H9 (cell line): ENCODE data around the gene JAML. TPM values are rescaled to one million over a fixed set of nuclear protein-coding genes. Genes with fewer than 3 reads are reported as not detected.

Source experiments
- DNase-seq: peaks from one replicate; pipeline ENCODE4 v3.0.0-alpha.2; 2017
- H2AFZ ChIP-seq: one replicate; pipeline ENCODE4 v1.6.1; 2013; ENCODE audit warnings: mild to moderate bottlenecking, low read length, control low read depth, moderate library complexity
- H2AK5ac ChIP-seq: 2 replicates; pipeline ENCODE4 v1.6.1; 2013; ENCODE audit warnings: low read length, control low read depth, mixed read lengths; ENCODE audit not compliant: insufficient read length
- H2BK120ac ChIP-seq: one replicate; pipeline ENCODE4 v1.6.1; 2013; ENCODE audit warnings: low read depth, mild to moderate bottlenecking, low read length, control low read depth, inconsistent platforms; ENCODE audit not compliant: poor library complexity, severe bottlenecking
- H2BK12ac ChIP-seq: 2 replicates; pipeline ENCODE4 v1.6.1; 2013; ENCODE audit warnings: low read length, control low read depth, mixed read lengths, low read depth; ENCODE audit not compliant: insufficient read length
- H2BK15ac ChIP-seq: 2 replicates; pipeline ENCODE4 v1.6.1; 2013; ENCODE audit warnings: low read depth, low read length, control low read depth
- H2BK20ac ChIP-seq: one replicate; pipeline ENCODE4 v1.6.1; 2013; ENCODE audit warnings: low read depth, mild to moderate bottlenecking, low read length, control low read depth, inconsistent platforms; ENCODE audit not compliant: poor library complexity, severe bottlenecking
- H2BK5ac ChIP-seq: 2 replicates; pipeline ENCODE4 v1.6.1; 2013; ENCODE audit warnings: low read length, control low read depth, mixed read lengths; ENCODE audit not compliant: insufficient read length
- H3K14ac ChIP-seq: 2 replicates; pipeline ENCODE4 v1.6.1; 2013; ENCODE audit warnings: low read length, control low read depth; ENCODE audit not compliant: insufficient read depth
- H3K18ac ChIP-seq: 2 replicates; pipeline ENCODE4 v1.6.1; 2013; ENCODE audit warnings: low read depth, mild to moderate bottlenecking, mixed read lengths, low read length, control low read depth; ENCODE audit not compliant: insufficient read length
- H3K23ac ChIP-seq: 2 replicates; pipeline ENCODE4 v1.6.1; 2013; ENCODE audit warnings: low read length, control low read depth, mixed read lengths, low read depth; ENCODE audit not compliant: insufficient read length
- H3K23me2 ChIP-seq: 2 replicates; pipeline ENCODE4 v1.6.1; 2013; ENCODE audit warnings: low read depth, mild to moderate bottlenecking, mixed read lengths, low read length, control low read depth; ENCODE audit not compliant: insufficient read length, poor library complexity, severe bottlenecking
- H3K27ac ChIP-seq: 2 replicates; pipeline ENCODE4 v1.5.1; 2013; ENCODE audit warnings: low read length, control low read depth, mixed read lengths, low read depth; ENCODE audit not compliant: insufficient read length
- H3K27me3 ChIP-seq: 2 replicates; pipeline ENCODE4 v1.6.1; 2013; ENCODE audit warnings: low read length, control low read depth, inconsistent platforms; ENCODE audit not compliant: insufficient read depth
- H3K4ac ChIP-seq: 2 replicates; pipeline ENCODE4 v1.6.1; 2013; ENCODE audit warnings: low read depth, mild to moderate bottlenecking, control low read depth, inconsistent platforms, low read length, moderate library complexity
- H3K4me1 ChIP-seq: 2 replicates; pipeline ENCODE4 v1.6.1; 2013; ENCODE audit warnings: low read length, control low read depth, inconsistent platforms; ENCODE audit not compliant: insufficient read depth
- H3K4me2 ChIP-seq: 2 replicates; pipeline ENCODE4 v1.6.1; 2013; ENCODE audit warnings: low read length, control low read depth, mixed read lengths; ENCODE audit not compliant: insufficient read length, insufficient read depth
- H3K56ac ChIP-seq: 2 replicates; pipeline ENCODE4 v1.6.1; 2013; ENCODE audit warnings: low read depth, mild to moderate bottlenecking, mixed read lengths, low read length, control low read depth; ENCODE audit not compliant: insufficient read length
- H3K79me1 ChIP-seq: 2 replicates; pipeline ENCODE4 v1.6.1; 2013; ENCODE audit warnings: low read depth, mild to moderate bottlenecking, moderate library complexity, low read length, control low read depth, inconsistent platforms; ENCODE audit not compliant: insufficient read depth, poor library complexity, severe bottlenecking
- H3K79me2 ChIP-seq: 2 replicates; pipeline ENCODE4 v1.6.1; 2013; ENCODE audit warnings: low read length, control low read depth, inconsistent platforms; ENCODE audit not compliant: insufficient read depth
- H3K9ac ChIP-seq: 2 replicates; pipeline ENCODE4 v1.6.1; 2013; ENCODE audit warnings: low read length, control low read depth, mixed read lengths; ENCODE audit not compliant: insufficient read length; ENCODE audit errors: extremely low read depth
- H3K9me3 ChIP-seq: one replicate; pipeline ENCODE4 v1.6.1; 2013; ENCODE audit warnings: low read depth, low read length, inconsistent platforms; ENCODE audit not compliant: control insufficient read depth
- H3T11ph ChIP-seq: one replicate; pipeline ENCODE4 v1.6.1; 2013; ENCODE audit warnings: mild to moderate bottlenecking, low read length, control low read depth, inconsistent platforms
- H4K20me1 ChIP-seq: one replicate; pipeline ENCODE4 v1.6.1; 2013; ENCODE audit not compliant: control insufficient read depth, insufficient read length, insufficient read depth
- H4K5ac ChIP-seq: 2 replicates; pipeline ENCODE4 v1.6.1; 2013; ENCODE audit warnings: low read depth, mild to moderate bottlenecking, mixed read lengths, low read length, control low read depth; ENCODE audit not compliant: insufficient read length
- H4K8ac ChIP-seq: replicated peaks from 2 replicates; pipeline ENCODE4 v1.6.1; 2013; ENCODE audit warnings: low read length, control low read depth, mixed read lengths, low read depth; ENCODE audit not compliant: insufficient read length
- H4K91ac ChIP-seq: 2 replicates; pipeline ENCODE4 v1.6.1; 2013; ENCODE audit warnings: low read depth, mild to moderate bottlenecking, moderate library complexity, mixed read lengths, low read length, control low read depth; ENCODE audit not compliant: insufficient read length
- H3K27ac Mint-ChIP-seq, 3 experiments: 2 replicates in 2 of 3; 3 replicates in 1 of 3; pipeline ENCODE4 v1.8.0; 2020 to 2021; ENCODE audit warnings: mixed read lengths in 3 of 3, mild to moderate bottlenecking in 1 of 3, moderate library complexity in 1 of 3
- H3K27me3 Mint-ChIP-seq: 2 replicates; pipeline ENCODE4 v1.8.0; 2021; ENCODE audit warnings: low read depth, mild to moderate bottlenecking, moderate library complexity, mixed read lengths
- H3K36me3 Mint-ChIP-seq, 3 experiments: 2 replicates in 2 of 3; 3 replicates in 1 of 3; pipeline ENCODE4 v1.8.0; 2020 to 2021; ENCODE audit warnings: low read depth in 3 of 3, mixed read lengths in 3 of 3; ENCODE audit not compliant: insufficient read depth in 1 of 3
- H3K4me1 Mint-ChIP-seq, 2 experiments: 2 replicates each; pipeline ENCODE4 v1.8.0; 2020; ENCODE audit warnings: mixed read lengths in 2 of 2
- H3K4me3 Mint-ChIP-seq, 2 experiments: 2 replicates in 1 of 2; 3 replicates in 1 of 2; pipeline ENCODE4 v1.8.0; 2020 to 2021; ENCODE audit warnings: mild to moderate bottlenecking in 2 of 2, mixed read lengths in 2 of 2, moderate library complexity in 1 of 2
- H3K9me3 Mint-ChIP-seq, 2 experiments: 2 replicates in 1 of 2; 3 replicates in 1 of 2; pipeline ENCODE4 v1.8.0; 2020; ENCODE audit warnings: mild to moderate bottlenecking in 2 of 2, mixed read lengths in 2 of 2, moderate library complexity in 1 of 2
- WGBS: extraction: QIAGEN DNeasy Blood & Tissue Kit; methylation state at CpG from one replicate; pipeline ENCODE4 v1.1.7; 2013; ENCODE audit warnings: missing lambda C conversion rate, low lambda C conversion rate, mixed read lengths; ENCODE audit not compliant: insufficient read length; ENCODE audit errors: extremely low coverage; 5-methylcytosine and 5-hydroxymethylcytosine counted together
- total RNA-seq: library from RNA; stranded (reverse); gene quantifications from 2 replicates; pipeline ENCODE4 v1.2.1, GENCODE V29; 2021
- TF ChIP-seq, protein P1 (sequence below): fragments of 200-600 bp; sonication (generic); conservative IDR thresholded peaks from 3 replicates; pipeline ENCODE4 v1.8.0; 2021; ENCODE audit warnings: antibody characterized with exemption, mild to moderate bottlenecking

The JAML gene
- total RNA-seq, 1 experiment from 2014 or later: 0.48 TPM

GRCh38 chr11:118198370-118198769 is 26.4 kb downstream of the JAML start:
- Mint-ChIP-seq H3K4me1 (peaks cover 38 to 39% of the 10 kb centered on the region in 2 experiments), H3K9me3 (no peaks in the 10 kb centered on the region; a peak in 1 of 5 replicates), H3K27me3 (peaks cover 10% of the 10 kb centered on the region), H3K27ac (no peak overlapping the region), H3K36me3 (no peaks in the 10 kb centered on the region), H3K4me3 (no peak overlapping the region)
- H2BK120ac ChIP-seq: no peak overlapping the region
- DNase-seq: peak; percentile 77
- H4K91ac ChIP-seq: no peak overlapping the region
- no peak overlapping the region for H2BK12ac ChIP-seq
- H3K14ac ChIP-seq: no peak overlapping the region
- H4K5ac ChIP-seq: no peak overlapping the region
- no peak overlapping the region for H3K9ac ChIP-seq
- TF ChIP-seq, protein P1, sequence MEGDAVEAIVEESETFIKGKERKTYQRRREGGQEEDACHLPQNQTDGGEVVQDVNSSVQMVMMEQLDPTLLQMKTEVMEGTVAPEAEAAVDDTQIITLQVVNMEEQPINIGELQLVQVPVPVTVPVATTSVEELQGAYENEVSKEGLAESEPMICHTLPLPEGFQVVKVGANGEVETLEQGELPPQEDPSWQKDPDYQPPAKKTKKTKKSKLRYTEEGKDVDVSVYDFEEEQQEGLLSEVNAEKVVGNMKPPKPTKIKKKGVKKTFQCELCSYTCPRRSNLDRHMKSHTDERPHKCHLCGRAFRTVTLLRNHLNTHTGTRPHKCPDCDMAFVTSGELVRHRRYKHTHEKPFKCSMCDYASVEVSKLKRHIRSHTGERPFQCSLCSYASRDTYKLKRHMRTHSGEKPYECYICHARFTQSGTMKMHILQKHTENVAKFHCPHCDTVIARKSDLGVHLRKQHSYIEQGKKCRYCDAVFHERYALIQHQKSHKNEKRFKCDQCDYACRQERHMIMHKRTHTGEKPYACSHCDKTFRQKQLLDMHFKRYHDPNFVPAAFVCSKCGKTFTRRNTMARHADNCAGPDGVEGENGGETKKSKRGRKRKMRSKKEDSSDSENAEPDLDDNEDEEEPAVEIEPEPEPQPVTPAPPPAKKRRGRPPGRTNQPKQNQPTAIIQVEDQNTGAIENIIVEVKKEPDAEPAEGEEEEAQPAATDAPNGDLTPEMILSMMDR: peak; percentile 83
- WGBS: no CpG with 5 or more reads among the region's 9 CpGs
- H4K8ac ChIP-seq: no peak overlapping the region
- no peak overlapping the region for H3T11ph ChIP-seq
- H3K56ac ChIP-seq: no peak overlapping the region
- H3K4me2 ChIP-seq: no peak overlapping the region
- peak overlapping the region; percentile 83 for H2AFZ ChIP-seq
- no peaks in the 10 kb centered on the region for H3K9me3 ChIP-seq
- H3K23me2 ChIP-seq: no peaks in the 10 kb centered on the region
- no peaks in the 10 kb centered on the region for H3K27me3 ChIP-seq
- H4K20me1 ChIP-seq: no peaks in the 10 kb centered on the region
- no peak overlapping the region for H2BK5ac ChIP-seq
- H3K79me1 ChIP-seq: no peaks in the 10 kb centered on the region
- no peak overlapping the region for H3K18ac ChIP-seq
- no peak overlapping the region for H3K23ac ChIP-seq
- no peaks in the 10 kb centered on the region for H3K79me2 ChIP-seq
- H2BK15ac ChIP-seq: no peak overlapping the region
- H3K27ac ChIP-seq: no peak overlapping the region
- no peak overlapping the region for H3K4ac ChIP-seq
- no peaks in the 10 kb centered on the region for H3K4me1 ChIP-seq
- H2BK20ac ChIP-seq: no peak overlapping the region
- no peak overlapping the region for H2AK5ac ChIP-seq
